ENCODE data around the gene SETD9.

The SETD9 gene

GRCh38 chr5:56938858-56939257, 29.5 kb downstream of the SETD9 start:
- DNase-seq = no peak

DNA sequence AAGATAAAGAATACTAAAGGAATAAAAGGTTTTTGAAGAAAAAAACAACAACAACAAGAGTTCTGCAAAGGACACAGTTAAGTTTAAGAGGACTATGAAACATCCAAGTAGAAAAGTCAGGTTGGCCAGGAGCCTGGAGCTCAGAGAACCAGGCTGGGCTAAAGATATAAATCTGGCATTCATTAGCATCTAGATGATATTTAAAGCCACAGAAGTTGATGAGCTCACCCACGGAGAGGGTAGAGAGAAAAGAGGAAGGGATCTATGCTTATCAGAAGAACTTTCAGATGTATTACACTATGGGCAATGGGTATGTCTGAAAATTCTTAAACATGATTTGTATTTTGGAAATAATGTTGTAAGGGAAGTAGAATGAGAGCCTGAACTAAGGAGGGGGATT, 32.6 kb downstream of the SETD9 start:
- no peak for DNase-seq

DNA sequence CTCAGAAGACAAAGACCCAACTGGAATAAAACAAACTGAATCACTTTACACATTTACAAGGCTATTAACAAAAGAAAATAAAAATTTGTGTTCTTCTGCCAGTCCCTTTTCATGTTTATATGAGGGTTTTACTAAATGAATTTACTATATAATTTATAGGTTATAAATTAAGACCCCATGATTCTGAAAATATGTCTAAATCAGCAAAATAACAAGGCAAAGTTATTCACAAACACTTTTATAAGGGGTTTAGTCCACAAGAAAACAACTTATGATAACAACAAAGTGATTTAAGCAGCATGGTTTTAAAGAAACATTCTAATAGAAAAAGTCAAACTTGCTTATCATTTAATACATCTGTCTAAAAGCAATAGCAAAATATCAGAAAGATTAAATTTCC, 37.7 kb downstream of the SETD9 start:
- DNase-seq = no peak

- DNase-seq = peak; percentile 81
Observed at GRCh38 chr5:56950626-56951125, 41.3 kb downstream of the SETD9 start.

DNA sequence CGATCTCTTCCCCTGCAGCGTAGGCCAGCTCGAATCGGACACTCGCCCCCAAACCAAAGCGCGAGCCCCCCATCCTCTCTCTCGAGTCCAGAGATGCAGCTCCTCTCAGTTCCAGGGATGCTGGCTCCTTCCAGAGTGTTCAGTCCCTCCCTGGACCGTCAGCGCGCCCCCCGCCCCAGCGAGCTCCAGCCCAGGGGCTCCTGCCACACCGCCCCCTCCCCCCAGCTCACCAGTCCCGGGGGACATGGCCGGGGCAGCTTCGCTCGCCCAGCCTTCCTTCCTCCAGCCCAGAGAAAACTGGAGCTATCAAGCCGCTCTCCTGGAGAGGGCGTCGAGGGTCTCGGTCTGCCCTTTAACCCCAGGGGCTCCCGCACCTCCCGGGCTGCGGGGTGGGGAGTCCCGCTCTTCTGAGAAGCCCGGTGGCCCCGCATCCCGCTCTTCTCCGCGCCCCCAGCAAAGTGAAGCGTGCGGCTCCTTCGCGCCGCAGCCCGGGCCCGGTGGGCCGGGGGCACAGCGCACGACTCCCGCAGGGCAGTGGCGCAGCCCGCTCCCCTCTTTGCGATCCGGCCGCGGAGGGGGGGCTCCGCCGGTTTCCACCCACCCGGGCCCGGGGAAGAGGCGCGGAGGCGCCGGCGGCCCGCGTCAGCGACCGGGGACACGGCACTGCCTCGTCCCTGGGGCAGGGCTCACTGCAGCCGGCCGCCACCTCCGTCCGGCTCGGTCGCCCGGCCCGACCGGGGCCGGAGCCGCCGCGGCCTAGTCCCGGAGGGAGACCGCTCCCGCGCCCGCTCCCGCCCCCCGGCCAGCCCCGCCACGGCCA, 41.9 kb downstream of the SETD9 start:
- peak; percentile 83 for DNase-seq

DNA sequence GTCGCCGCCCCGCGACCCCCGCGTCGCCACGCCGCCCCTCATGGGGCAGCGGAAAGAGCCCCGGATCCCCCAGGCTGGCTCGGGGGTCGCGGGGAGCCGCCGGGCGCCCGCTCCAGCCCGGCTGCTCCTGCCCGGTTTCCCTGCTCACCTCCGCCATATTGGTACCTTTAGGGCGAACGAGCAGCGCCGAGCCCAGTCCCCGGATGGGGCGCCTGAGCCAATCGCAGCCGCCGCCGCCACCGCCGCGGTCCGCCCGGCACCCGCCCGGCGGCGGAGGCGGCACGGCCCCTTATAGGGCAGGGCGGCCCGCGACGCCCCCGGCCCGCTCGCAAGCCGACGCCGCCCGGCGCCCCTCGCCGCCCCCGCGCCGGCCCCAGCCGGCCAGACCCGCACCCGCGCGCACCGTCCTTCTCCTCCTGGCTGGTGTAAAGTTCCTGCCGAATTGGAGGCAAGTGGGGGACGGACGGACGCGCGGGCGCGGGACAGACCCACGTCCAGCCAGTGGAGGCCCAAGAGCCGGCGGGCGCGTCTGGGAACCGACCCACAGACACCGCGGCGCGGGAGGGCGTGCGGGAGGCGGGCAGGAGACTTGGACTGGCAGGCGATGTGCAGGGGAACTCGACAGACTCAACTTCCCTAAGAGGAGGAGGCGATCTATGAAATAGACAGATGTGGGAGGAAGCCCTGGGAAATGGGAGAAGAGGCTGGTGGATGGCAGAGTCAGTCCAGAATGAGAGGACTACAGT, 42.7 kb downstream of the SETD9 start, which contains the start of gene MIER3:
TSS of gene MIER3 (minus strand) at position 178 of the 746 bp plus-strand sequence. CDS start at position 157, 21 bp downstream.
- DNase-seq = peak; percentile 83

- DNase-seq = no peak
Observed at GRCh38 chr5:56954262-56954661, 44.9 kb downstream of the SETD9 start.

DNA sequence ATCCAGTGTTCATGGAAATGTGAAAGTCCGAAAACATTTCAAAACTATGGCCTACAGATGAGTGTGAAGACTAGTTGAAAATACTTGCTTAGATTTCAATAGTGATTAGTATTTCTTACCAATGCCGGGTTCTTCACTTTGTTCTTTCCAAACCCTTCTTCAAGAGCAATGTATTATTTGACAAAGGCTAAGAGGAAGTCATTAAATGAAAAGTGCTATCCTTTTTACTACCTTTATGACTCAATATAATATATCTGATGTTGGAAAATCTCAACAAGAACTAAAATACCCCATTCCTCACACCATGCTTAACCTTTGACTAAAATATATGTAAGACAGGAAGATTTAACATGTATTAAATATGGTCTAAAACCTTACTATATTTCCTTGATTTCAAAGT, 49.2 kb downstream of the SETD9 start:
- no peak for DNase-seq

- no peak for DNase-seq
Observed at GRCh38 chr5:56959326-56959725, 49.9 kb downstream of the SETD9 start.

- DNase-seq = no peak
Observed at GRCh38 chr5:56961746-56962145, 52.4 kb downstream of the SETD9 start.

- DNase-seq = no peak
Observed at GRCh38 chr5:56962286-56962685, 52.9 kb downstream of the SETD9 start.

- no peak for DNase-seq
Observed at GRCh38 chr5:56963246-56963645, 53.9 kb downstream of the SETD9 start.

DNA sequence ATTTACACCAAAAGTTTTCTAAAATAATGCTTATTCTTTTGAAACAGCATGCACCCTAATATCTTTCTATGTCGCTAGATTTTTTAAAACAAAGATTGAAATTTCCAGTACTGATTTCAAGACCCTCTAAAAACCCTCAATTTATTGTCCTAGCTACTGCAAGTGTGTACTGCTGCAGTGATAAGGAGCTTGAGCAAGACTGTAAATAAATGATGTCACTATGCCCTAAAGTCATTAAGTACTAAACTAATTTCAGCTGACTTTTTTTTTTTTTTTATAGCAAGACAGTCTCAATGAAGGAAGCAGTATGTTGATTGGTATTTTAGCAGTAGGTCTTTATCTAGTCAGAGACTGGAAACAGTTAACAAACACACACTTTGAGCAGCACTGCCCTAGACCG, 54.8 kb downstream of the SETD9 start:
- no peak for DNase-seq

All from retina (tissue), 1 donor.